Measurements from ENCODE around the gene DMXL2. TPM values are rescaled to one million over a fixed set of nuclear protein-coding genes. Genes with fewer than 3 reads are reported as not detected.
"Not testable (repeated sequence)": the region's sequence is repeated elsewhere in the genome, so short reads cannot be mapped to it uniquely, and the experiment has no call there.

Gene DMXL2
- total RNA-seq, 4 donors from 2014 or later, result 17.5 to 111 (median 29.1) TPM

DNA sequence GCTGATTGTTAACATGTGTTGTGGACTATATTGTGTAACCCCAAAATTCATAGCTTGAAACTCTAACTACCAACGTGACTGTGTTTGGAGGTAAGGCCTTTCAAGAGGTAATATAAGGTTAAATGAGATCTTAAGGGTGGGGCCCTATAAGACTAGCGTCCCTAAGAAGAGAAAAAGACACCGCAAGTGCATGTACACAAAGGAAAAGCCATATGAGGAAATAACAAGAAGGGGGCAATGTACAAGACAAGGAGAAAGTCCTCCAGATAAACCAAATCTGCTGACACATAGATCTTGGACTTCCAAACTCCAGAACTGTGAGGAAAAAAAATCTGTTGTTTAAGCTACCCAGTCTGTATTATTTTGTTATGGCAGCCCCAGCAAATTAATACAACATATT lies 8.6 kb downstream of the DMXL2 start:
- Histone ChIP-seq H3K4me1 (no peaks in the 10 kb centered on the region), H3K36me3 (peaks cover 0 to 6% of the 10 kb centered on the region in 2 donors), H3K9me3 (no peaks in the 10 kb centered on the region), H3K4me3 (no peak overlapping the region), H3K27ac (no peak overlapping the region), H3K27me3 (no peaks in the 10 kb centered on the region)
- ATAC-seq, result no peak
- WGBS, 2 donors (ENCODE audit: low coverage in 1 of 2), result 72 to 94% methylated on average over 3 of the region's 3 CpGs
- TF ChIP-seq, protein P1, sequence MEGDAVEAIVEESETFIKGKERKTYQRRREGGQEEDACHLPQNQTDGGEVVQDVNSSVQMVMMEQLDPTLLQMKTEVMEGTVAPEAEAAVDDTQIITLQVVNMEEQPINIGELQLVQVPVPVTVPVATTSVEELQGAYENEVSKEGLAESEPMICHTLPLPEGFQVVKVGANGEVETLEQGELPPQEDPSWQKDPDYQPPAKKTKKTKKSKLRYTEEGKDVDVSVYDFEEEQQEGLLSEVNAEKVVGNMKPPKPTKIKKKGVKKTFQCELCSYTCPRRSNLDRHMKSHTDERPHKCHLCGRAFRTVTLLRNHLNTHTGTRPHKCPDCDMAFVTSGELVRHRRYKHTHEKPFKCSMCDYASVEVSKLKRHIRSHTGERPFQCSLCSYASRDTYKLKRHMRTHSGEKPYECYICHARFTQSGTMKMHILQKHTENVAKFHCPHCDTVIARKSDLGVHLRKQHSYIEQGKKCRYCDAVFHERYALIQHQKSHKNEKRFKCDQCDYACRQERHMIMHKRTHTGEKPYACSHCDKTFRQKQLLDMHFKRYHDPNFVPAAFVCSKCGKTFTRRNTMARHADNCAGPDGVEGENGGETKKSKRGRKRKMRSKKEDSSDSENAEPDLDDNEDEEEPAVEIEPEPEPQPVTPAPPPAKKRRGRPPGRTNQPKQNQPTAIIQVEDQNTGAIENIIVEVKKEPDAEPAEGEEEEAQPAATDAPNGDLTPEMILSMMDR (IDR thresholded peaks at IDR 0.05), result no peak
- TF ChIP-seq POLR2AphosphoS5 (IDR thresholded peaks at IDR 0.05) (no peak), POLR2A (IDR thresholded peaks at IDR 0.05) (no peak), EP300 (IDR thresholded peaks at IDR 0.05) (no peak)

DNA sequence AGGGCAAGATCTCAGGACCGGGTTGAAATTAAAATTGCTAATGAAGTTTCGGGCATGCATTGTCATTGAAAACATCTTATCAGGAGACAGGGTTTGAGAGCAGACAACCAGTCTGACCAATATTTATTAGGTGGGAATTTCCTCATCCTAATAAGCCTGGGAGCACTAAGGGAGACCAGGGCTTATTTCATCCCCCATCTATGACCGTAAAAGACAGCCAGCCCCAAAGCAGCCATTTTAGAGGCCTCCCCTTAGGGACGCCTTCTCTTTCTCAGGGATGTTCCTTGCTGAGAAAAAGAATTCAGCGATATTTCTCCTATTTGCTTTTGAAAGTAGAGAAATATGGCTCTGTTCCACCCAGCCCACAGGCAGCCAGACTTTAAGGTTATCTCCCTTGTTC lies 9.9 kb downstream of the DMXL2 start:
- H3K27ac ChIP-seq, ATAC-seq, H3K4me1 ChIP-seq, H3K27me3 ChIP-seq, H3K9me3 ChIP-seq, H3K4me3 ChIP-seq, H3K36me3 ChIP-seq: not testable (repeated sequence)
- 89 to 96% methylated on average over 3 to 5 of the region's 5 CpGs for WGBS, 2 donors (ENCODE audit: low coverage in 1 of 2)

DNA sequence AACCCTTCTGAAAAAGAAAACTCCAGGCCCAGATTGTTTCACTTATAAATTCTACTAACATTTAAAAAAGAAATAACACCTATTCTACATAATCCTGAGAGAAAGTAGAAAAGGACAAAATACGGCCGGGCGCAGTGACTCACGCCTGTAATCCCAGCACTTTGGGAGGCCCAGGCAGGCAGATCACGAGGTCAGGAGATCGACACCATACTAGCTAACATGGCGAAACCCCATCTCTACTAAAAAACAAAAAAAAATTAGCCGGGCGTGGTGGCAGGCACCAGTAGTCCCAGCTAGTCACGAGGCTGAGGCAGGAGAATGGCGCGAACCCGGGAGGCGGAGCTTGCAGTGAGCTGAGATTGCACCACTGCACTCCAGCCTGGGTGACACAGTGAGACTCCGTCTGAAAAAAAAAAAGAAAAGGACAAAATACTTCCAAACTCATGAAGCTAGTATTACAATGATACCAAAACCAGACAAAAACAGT lies 19.1 kb downstream of the DMXL2 start:
- H3K27me3 ChIP-seq, H3K4me1 ChIP-seq, H3K36me3 ChIP-seq, H3K9me3 ChIP-seq, ATAC-seq, H3K4me3 ChIP-seq, H3K27ac ChIP-seq: not testable (repeated sequence)
- 97 to 100% methylated on average over 4 to 15 of the region's 15 CpGs for WGBS, 2 donors (ENCODE audit: low coverage in 1 of 2)

DNA sequence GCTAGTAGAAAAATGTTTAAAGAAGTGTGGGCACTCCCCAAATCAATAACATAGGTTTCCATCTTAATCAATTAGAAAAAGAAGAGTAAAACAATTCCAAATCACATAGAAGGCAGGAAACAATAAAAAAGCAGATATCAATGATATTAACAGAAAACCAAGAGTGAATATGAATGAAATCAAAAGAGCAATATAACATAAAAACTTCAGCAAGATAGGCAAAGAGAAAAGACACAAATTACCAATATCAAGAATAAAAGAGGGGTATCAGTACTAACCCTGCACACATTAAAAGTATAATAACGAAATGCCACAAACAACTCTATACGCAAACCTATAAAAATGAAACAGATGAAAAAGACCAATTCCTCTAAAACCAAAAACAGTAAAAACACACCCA lies 19.6 kb downstream of the DMXL2 start:
- Histone ChIP-seq H3K27ac (no peak overlapping the region), H3K9me3 (no peaks in the 10 kb centered on the region), H3K27me3 (no peaks in the 10 kb centered on the region), H3K4me3 (no peak overlapping the region), H3K36me3 (no peaks in the 10 kb centered on the region), H3K4me1 (no peaks in the 10 kb centered on the region)
- 85 to 95% methylated on average over 2 of the region's 2 CpGs for WGBS, 2 donors (ENCODE audit: low coverage in 1 of 2)
- no peak for TF ChIP-seq EP300 (IDR thresholded peaks at IDR 0.05)
- TF ChIP-seq, protein P1 (IDR thresholded peaks at IDR 0.05), result no peak
- TF ChIP-seq POLR2AphosphoS5 (IDR thresholded peaks at IDR 0.05), result no peak
- TF ChIP-seq POLR2A (IDR thresholded peaks at IDR 0.05), result no peak
- ATAC-seq, result no peak

DNA sequence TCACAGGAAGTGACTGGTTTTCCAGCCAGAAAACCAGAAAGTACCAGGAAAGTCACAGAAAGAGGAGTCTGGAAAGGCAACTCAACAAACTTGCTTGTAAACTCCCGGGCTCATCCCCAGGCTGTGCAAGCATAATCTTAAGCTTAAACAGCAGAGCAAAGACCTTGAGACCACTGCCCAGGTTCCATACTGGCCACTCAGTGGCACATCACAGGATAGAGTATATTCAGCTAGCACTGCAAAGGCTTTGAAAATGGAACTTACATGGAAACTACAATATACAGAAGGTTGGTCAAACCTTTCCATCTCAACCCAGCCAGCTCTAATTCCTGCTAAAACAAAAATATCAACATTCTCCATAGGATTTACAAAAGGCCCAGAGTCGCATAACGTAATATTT lies 20.1 kb downstream of the DMXL2 start:
- Histone ChIP-seq H3K4me1 (no peaks in the 10 kb centered on the region), H3K36me3 (no peaks in the 10 kb centered on the region), H3K27me3 (no peaks in the 10 kb centered on the region), H3K27ac (no peak overlapping the region), H3K9me3 (no peaks in the 10 kb centered on the region), H3K4me3 (no peak overlapping the region)
- ATAC-seq, result no peak
- WGBS, 2 donors (ENCODE audit: low coverage in 1 of 2), result 76 to 100% methylated on average over 3 of the region's 3 CpGs
- TF ChIP-seq, protein P1 (IDR thresholded peaks at IDR 0.05), result no peak
- no peak for TF ChIP-seq POLR2A (IDR thresholded peaks at IDR 0.05)
- TF ChIP-seq EP300 (IDR thresholded peaks at IDR 0.05), result no peak
- TF ChIP-seq POLR2AphosphoS5 (IDR thresholded peaks at IDR 0.05), result no peak

DNA sequence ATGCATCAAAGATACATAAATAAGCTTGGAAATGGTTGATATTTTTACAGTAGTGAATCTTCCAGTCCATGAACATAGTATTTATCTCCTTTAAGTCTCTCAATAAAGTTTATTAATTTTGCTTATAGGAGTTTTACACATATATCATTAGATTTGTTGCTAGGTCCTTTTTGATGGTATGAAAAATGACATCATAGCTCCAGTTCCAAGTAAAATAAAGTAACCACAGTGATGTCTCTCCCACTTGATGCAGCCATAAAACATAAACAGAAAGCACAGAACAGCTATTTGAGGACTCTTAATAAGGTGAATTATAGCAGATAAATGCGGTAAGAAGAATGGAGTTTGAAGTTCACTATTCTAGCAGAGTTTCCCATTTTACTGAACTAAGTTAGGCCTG lies 20.8 kb downstream of the DMXL2 start:
- Histone ChIP-seq H3K9me3 (no peaks in the 10 kb centered on the region), H3K27ac (no peak overlapping the region), H3K27me3 (no peaks in the 10 kb centered on the region), H3K4me3 (no peak overlapping the region), H3K4me1 (no peaks in the 10 kb centered on the region), H3K36me3 (no peaks in the 10 kb centered on the region)
- WGBS, 2 donors (ENCODE audit: low coverage in 1 of 2), result 100% methylated on average over 1 of the region's 1 CpG
- TF ChIP-seq POLR2AphosphoS5 (IDR thresholded peaks at IDR 0.05) (no peak), EP300 (IDR thresholded peaks at IDR 0.05) (no peak), POLR2A (IDR thresholded peaks at IDR 0.05) (no peak)
- TF ChIP-seq, protein P1 (IDR thresholded peaks at IDR 0.05), result no peak
- ATAC-seq, result no peak
